GM18868 (cell line): Measurements from ENCODE around the gene DTD2.
"Not testable (repeated sequence)": the region's sequence is repeated elsewhere in the genome, so short reads cannot be mapped to it uniquely, and the experiment has no call there.

Experiments used
- ATAC-seq: cut with Tn5 transposase; IDR thresholded peaks from one replicate; pipeline ENCODE4 v1.9.1; 2021; ENCODE audit warnings: mild to moderate bottlenecking, moderate library complexity; ENCODE audit not compliant: unreplicated experiment

DTD2 gene

DNA sequence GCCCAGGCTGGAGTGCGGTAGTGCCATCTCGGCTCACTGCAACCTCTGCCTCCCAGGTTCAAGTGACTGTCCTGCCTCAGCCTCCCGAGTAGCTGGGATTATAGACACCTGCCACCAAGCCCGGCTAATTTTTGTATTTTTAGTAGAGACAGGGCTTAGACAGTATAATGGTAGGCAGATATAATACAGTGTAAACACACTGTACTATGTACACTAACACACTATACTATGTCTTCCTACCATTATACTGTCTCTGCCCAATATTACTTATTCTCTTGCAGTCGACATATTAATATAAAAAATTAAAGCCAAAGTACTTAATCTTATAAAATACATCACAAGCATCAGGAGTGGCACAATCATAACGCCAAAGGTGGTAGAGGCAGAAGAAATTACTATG lies 15.0 kb downstream of the DTD2 start:
- no peak for ATAC-seq

GRCh38 chr14:31441273-31442111 lies 15.8 kb downstream of the DTD2 start:
- no peak for ATAC-seq

DNA sequence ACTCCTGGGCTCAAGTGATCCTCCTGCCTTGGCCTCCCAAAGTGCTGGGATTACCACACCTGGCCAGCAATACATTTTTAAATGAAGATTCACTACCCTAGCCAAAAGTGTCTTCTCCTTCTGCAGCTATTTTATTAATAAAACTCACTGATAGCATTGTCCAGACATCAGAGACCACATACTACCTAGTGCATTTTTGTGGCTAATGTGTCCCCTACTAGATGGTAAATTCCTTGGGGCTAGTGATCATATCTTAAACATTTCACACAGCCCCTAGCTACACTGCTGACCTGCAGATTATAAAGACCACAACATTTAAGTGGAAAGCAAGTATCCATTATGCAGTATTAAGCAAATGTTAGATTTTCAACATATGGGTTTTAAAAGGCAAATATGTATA lies 17.0 kb downstream of the DTD2 start:
- no peak for ATAC-seq

DNA sequence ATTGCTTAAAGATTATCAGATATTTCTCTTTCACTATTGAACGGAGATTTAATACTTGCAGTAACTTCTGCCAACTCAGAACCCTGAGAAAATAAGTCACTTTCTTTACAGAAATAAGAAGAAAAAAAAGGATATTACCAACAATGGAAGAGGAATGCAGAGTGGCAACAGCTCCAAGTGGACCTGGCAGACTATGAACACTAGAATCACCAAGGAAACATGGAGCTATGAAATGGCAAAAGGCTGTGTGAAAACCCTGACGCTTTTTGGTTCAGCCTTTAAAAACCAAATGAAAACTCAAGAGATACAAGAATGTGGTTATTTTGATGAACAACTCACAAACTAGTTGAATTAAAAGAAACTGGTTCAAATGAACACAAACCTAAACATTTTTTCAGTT lies 17.7 kb downstream of the DTD2 start:
- no peak for ATAC-seq

DNA sequence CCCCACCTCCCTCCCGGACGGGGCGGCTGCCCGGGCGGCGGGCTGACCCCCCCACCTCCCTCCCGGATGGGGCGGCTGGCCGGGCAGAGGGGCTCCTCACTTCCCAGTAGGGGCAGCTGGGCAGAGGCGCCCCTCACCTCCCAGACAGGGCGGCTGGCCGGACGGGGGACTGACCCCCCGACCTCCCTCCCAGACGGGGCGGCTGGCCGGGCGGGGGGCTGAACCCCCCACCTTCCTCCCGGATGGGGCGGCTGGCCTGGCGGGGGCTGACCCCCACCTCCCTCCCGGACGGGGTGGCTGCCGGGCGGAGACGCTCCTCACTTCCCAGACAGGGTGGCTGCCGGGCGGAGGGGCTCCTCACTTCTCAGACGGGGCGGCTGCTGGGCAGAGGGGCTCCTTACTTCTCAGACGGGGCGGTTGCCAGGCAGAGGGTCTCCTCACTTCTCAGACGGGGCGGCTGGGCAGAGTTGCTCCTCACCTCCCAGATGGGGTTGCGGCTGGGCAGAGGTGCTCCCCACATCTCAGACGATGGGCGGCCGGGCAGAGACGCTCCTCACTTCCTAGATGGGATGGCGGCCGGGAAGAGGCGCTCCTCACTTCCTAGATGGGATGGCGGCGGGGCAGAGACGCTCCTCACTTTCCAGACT lies 20.1 kb downstream of the DTD2 start:
- ATAC-seq = not testable (repeated sequence)

DNA sequence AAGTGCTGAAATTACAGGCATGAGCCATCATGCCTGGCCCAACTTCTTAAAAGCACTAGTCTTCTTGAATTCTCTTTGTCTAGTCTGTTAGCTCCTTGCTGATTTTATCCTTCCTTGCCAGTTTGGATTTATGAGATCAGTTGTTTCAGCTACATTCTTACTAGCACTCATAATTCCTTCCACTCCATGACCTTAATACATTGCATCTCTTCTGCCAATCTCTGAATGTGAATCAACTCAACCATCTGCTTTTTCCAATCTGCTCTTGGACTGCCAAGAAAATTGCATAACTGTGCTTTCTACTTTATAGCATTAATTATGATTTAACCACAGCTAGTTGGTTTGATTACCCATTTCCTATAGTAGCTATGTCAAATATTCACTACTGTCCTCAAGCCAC lies 22.0 kb downstream of the DTD2 start:
- ATAC-seq = no peak

DNA sequence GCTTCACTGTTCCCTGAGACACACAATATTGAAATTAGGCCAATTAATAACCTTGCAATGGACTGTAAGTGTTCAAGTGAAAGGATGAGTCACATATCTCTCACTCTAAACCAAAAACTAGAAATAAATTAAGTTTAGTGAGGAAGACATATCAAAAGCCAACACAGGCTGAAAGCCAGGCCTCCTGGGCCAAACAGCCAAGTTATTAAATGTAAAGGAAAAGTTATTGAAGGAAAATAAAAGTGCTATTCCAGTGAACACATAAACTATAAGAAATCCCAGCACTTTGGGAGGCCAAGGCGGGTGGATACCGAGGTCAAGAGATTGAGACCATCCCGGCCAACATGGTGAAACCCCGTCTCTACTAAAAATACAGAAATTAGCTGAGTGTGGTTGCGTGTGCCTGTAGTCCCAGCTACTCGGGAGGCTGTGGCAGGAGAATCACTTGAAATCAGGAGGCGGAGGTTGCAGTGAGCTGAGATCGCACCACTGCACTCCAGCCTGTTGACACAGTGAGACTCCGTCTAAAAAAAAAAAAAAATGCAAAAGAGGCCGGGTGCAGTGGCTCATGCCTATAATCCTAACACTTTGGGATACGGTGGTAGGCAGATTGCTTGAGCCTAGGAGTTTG lies 26.6 kb downstream of the DTD2 start:
- ATAC-seq = no peak

DNA sequence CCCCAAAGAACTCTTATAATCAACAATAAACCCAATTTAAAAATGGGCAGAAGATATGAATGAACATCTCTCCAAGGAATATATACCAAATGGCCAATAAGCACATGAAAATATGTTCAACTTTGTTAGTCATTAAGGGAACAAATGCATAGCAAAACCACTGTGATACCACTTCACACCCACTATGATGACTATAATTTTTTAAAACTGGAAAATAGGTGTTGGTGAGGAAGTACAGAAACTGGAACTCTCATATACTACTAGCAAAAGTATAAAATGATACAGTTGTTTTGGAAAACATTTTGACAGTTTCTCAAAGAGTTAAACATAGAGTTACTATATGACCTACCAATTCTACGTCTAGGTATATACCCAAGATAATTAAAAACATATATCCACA lies 27.5 kb downstream of the DTD2 start:
- no peak for ATAC-seq

DNA sequence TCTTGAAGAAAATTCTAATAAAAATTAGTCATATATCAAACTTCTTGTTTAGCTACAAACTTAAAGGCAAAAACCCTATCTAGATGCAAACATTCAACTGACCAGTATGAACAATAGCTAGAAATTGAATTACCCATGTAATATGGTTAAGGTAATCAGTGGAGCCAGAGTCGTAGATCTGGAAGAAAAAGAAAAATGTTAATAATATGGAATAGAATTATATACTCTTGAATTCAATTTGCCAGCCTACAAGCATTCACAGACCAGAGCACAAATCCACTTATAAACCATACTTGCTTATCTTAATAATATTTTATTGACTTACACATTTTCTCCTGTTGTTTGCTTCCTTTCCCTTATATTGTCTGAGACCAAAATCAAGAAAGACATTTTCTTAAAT lies 29.3 kb downstream of the DTD2 start:
- ATAC-seq = no peak

DNA sequence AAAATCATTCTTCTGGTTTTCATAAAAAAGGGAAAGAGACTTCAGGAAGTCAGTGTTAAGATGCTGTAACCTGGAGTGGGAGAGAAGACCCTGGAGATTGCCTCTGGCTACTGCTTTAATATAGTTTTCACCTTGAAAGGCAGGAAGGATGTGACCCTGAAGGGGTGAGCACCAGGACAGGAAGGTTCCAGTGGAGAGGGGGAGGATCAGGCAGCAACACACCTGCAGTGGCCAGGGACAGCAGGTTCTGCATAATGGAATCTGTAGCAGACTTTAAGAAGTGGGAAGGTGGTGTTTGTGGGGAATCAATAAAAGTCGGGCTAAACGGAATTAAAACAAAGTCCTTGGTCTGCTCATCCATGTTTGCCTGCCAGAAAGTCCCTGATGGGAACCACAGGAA lies 30.6 kb downstream of the DTD2 start:
- ATAC-seq = no peak

GRCh38 chr14:31425905-31426304 lies 31.4 kb downstream of the DTD2 start:
- ATAC-seq = no peak

DNA sequence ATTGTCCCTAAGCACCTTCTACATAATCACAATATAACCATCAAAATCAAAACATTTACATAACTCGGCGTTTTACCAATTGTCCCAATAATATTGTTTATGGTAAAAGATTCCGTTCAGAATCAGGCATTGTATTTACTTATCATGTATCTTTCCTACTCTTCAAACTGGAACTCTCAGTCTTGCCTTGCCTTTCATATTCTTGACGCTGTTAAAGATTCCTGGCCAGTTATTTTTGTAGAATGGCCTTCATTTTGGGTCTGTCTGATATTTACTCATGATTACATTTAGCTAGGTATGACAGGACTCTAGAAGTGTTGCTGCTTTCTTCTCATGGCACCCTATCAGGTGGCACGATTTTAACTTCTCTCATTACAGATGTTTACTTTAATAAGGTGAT lies 36.1 kb downstream of the DTD2 start:
- no peak for ATAC-seq

GRCh38 chr14:31420319-31421111 lies 36.8 kb downstream of the DTD2 start, which contains the start of gene HEATR5A:
HEATR5A (minus strand) TSS chr14:31420550; CDS start chr14:31402975, 17,575 bp downstream.
- ATAC-seq = peak; percentile 98

- ATAC-seq = peak; percentile 3
Observed at GRCh38 chr14:31419967-31420318, 37.4 kb downstream of the DTD2 start.

DNA sequence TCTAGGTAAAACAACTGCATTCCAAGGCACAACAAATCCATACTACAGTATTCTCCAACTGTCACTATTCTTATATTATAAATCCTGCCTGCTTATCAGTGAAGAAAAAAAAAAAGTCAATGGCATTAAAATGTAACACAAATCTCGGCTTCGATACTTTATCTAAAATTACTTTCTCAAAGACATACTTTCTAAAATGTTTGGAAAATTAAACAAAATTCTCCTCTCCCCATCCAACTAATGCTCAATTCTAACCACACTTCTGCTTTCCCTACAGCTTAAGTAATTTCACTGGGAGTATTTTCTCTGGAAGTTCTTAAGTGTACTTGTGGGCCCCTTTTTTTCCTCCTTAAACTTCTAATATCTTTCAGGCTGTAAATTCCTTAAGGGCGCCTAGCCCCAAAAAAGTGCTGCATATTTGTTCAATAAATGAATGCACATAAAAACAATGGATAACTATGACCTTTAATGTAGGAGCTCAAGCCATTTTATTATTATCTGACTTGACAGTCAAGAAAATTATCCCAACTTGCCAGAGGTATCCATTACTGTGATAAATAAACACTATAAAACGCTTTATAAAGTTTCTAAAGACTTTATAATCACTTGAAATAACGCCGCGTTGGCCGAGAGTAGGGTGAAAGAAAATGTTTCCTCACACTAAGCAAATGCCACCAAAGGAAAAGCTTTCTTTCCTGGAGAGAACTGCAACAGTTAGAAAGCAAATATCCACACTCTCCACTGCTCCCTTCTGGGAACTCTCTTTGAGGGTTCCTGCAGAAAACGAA lies 37.9 kb downstream of the DTD2 start:
- no peak for ATAC-seq

GRCh38 chr14:31418440-31418839 lies 38.9 kb downstream of the DTD2 start:
- no peak for ATAC-seq

GRCh38 chr14:31414190-31414833 lies 43.0 kb downstream of the DTD2 start:
- ATAC-seq = no peak

- no peak for ATAC-seq
Observed at GRCh38 chr14:31411218-31411727, 46.0 kb downstream of the DTD2 start.

- peak; percentile 61 for ATAC-seq
Observed at GRCh38 chr14:31410048-31410650, 47.2 kb downstream of the DTD2 start.
